Mucosa of descending colon (tissue), 3 donors: ENCODE results near the gene OR2A12. TPM values are rescaled to one million over a fixed set of nuclear protein-coding genes. Genes with fewer than 3 reads are reported as not detected.

Experiments
- ATAC-seq: fragments of 200-7000 bp; cut with Tn5 transposase; one replicate; pipeline ENCODE4 v1.9.1; 2020; ENCODE audit warnings: mild to moderate bottlenecking, moderate library complexity
- DNase-seq, 3 donors: peaks; one replicate each; pipeline ENCODE4 v3.0.0-alpha.2; 2020
- H3K36me3 ChIP-seq: fragments of 200-600 bp; one replicate; pipeline ENCODE4 v1.8.0; 2021; ENCODE audit warnings: low read depth, mild to moderate bottlenecking
- H3K4me1 ChIP-seq: fragments of 200-600 bp; one replicate; pipeline ENCODE4 v1.8.0; 2021; ENCODE audit warnings: low read depth, mild to moderate bottlenecking
- H3K4me3 ChIP-seq: fragments of 200-600 bp; one replicate; pipeline ENCODE4 v1.8.0; 2021; ENCODE audit warnings: mild to moderate bottlenecking
- H3K9me3 ChIP-seq: fragments of 200-600 bp; one replicate; pipeline ENCODE4 v1.8.0; 2021; ENCODE audit warnings: mild to moderate bottlenecking
- CTCF ChIP-seq: fragments of 200-600 bp; IDR thresholded peaks from one replicate; pipeline ENCODE4 v1.8.0; 2022; ENCODE audit warnings: antibody characterized with exemption, mild to moderate bottlenecking
- intact Hi-C, 2 donors: fragments of 100-400 bp; cut with DNase I in 1 of 2; cut with micrococcal nuclease in 1 of 2; formaldehyde crosslinking; loops; one replicate each; pipeline versions ENCODE4 v1.11.0 to v1.11.1; 2022; cut with DNase I, micrococcal nuclease
- total RNA-seq, 3 donors: library from RNA; stranded (reverse); fragmentation: NEBNext Ultra II Directional in 2 of 3; extraction: Animal tissue kit (Norgen Biotek cat#: 25700) in 2 of 3; gene quantifications; one replicate each; pipeline versions ENCODE4 v1.2.1 to v1.2.4, GENCODE V29; 2021 to 2023
- donor health status: DM: no; HTN: no; CAD: no; lungs with moderate emphysema.
- donor health status: DM: no; HTN: no; CAD: no.
- donor health status: DM: no; HTN: yes; CAD: no.

OR2A12 gene
- total RNA-seq, 3 donors from 2014 or later = not detected

GRCh38 chr7:144132262-144132661 lies 46.2 kb downstream of the OR2A12 start:
- Histone ChIP-seq H3K4me1 (no peaks in the 10 kb centered on the region), H3K4me3 (no peak overlapping the region), H3K36me3 (no peaks in the 10 kb centered on the region), H3K9me3 (no peaks in the 10 kb centered on the region)
- DNase-seq (no peak), ATAC-seq (no peak)
- no peak for TF ChIP-seq CTCF
- intact Hi-C loops = no loop called here

- no peak overlapping the region for H3K4me3 ChIP-seq
- H3K4me1 ChIP-seq = no peaks in the 10 kb centered on the region
- intact Hi-C loops = no loop called here
- no peaks in the 10 kb centered on the region for H3K36me3 ChIP-seq
- ATAC-seq (no peak), DNase-seq (no peak)
- no peaks in the 10 kb centered on the region for H3K9me3 ChIP-seq
- TF ChIP-seq CTCF = no peak
Measured at GRCh38 chr7:144133307-144133706, 47.2 kb downstream of the OR2A12 start.

DNA sequence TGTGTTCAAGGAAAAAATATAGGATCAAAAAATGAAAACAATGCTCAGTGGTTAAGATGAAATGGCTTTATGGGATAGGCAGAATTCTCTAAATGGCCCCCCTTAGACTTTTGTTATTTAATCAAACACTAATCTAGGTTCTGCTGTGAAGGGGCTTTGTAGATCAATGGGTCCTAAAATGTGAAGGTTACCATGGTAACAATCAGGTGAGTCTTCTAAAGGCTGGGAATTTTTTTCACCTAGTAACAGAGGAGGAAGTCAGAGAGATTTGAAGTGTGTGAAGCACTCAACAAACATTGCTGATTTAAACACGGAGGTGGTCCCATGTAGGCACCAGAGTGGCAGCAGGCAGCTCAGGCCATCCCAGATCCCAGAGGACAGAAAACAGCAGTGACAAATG lies 48.0 kb downstream of the OR2A12 start:
- Histone ChIP-seq H3K4me3 (no peak overlapping the region), H3K4me1 (no peaks in the 10 kb centered on the region), H3K9me3 (no peaks in the 10 kb centered on the region), H3K36me3 (no peaks in the 10 kb centered on the region)
- ATAC-seq = no peak
- intact Hi-C loops = no loop called here
- DNase-seq = no peak
- no peak for TF ChIP-seq CTCF

DNA sequence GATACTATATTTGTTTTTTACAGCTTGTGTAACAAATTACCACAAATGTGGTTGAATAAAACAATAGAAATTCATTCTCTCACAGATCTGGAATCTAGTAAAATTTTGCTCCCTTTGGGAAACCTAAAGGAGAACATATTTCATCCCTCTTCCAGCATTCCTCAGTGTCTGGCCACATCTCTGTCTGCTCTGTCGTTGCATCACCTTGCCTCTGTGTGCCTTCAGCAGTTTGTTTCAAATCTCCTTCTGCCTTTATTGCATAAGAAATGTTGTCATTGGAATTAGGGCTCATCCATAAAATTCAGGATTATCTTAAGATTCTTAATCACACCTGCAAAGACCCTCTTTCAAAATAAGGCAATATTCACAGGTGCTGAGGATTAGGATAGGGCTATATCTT lies 51.4 kb downstream of the OR2A12 start:
- intact Hi-C loops = no loop called here
- DNase-seq (no peak), ATAC-seq (no peak)
- no peak overlapping the region for H3K4me3 ChIP-seq
- TF ChIP-seq CTCF = no peak
- no peaks in the 10 kb centered on the region for H3K4me1 ChIP-seq
- H3K9me3 ChIP-seq = no peaks in the 10 kb centered on the region
- H3K36me3 ChIP-seq = no peaks in the 10 kb centered on the region

DNA sequence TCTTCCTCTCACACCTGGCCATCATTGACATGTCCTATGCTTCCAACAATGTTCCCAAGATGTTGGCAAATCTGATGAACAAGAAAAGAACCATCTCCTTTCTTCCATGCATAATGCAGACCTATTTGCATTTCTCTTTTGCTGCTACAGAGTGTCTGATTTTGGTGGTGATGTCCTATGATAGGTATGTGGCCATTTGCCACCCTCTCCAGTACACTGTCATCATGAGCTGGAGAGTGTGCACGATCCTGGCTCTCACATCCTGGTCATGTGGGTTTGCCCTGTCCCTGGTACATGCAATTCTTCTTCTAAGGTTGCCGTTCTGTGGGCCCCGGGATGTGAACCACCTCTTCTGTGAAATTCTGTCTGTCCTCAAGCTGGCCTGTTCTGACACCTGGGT lies 56.1 kb downstream of the OR2A12 start:
- Histone ChIP-seq H3K36me3 (no peaks in the 10 kb centered on the region), H3K9me3 (peaks cover 5% of the 10 kb centered on the region), H3K4me3 (no peak overlapping the region), H3K4me1 (no peaks in the 10 kb centered on the region)
- ATAC-seq = no peak
- TF ChIP-seq CTCF = no peak
- intact Hi-C loops = no loop called here
- DNase-seq = no peak

DNA sequence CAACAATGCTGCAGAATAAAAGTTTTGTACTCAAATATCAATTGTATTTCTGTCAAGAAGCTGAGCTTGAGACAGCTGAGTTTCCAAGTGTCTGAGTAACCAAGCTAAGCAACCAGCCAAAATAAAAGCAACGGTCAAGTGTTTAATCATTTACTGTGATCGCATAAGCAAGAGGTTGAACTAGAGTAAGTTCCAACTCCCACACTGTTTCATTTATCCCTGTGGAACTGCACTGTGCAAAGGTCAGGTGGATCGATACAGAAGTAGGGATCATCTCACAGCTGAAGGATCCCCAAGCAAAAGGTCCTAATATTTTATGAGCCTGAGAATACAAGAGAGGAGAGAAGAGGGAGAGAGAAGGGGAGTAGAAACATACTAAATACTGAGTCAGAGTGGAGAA lies 58.3 kb downstream of the OR2A12 start:
- no peak for ATAC-seq
- no peak overlapping the region for H3K4me3 ChIP-seq
- intact Hi-C loops = no loop called here
- no peaks in the 10 kb centered on the region for H3K36me3 ChIP-seq
- no peak for DNase-seq
- TF ChIP-seq CTCF = no peak
- H3K9me3 ChIP-seq = peaks cover 27% of the 10 kb centered on the region
- no peaks in the 10 kb centered on the region for H3K4me1 ChIP-seq
